ENCODE data around the gene USP3.

GRCh38 chr15:63462088-63462487, 42.3 kb upstream of the USP3 start:
- no peak for TF ChIP-seq CTCF (IDR thresholded peaks at IDR 0.05)
- TF ChIP-seq EZH2phosphoT487 (IDR thresholded peaks at IDR 0.05), result no peak
- no peak for TF ChIP-seq EZH2 (IDR thresholded peaks at IDR 0.05)
